Nephron (organoid): Measurements from ENCODE around the gene CDH23.

Experiments used
- H3K27ac Mint-ChIP-seq, 3 experiments: 2 replicates each; pipeline ENCODE4 v1.8.0; 2020; ENCODE audit warnings: mixed read lengths in 3 of 3, mild to moderate bottlenecking in 2 of 3, moderate library complexity in 1 of 3
- H3K27me3 Mint-ChIP-seq: 2 replicates; pipeline ENCODE4 v1.8.0; 2021; ENCODE audit warnings: low read depth, mild to moderate bottlenecking, moderate library complexity, mixed read lengths
- H3K36me3 Mint-ChIP-seq: 2 replicates; pipeline ENCODE4 v1.8.0; 2020; ENCODE audit warnings: low read depth, mixed read lengths
- H3K4me1 Mint-ChIP-seq: 2 replicates; pipeline ENCODE4 v1.8.0; 2020; ENCODE audit warnings: mixed read lengths
- H3K4me3 Mint-ChIP-seq, 3 experiments: 2 replicates each; pipeline ENCODE4 v1.8.0; 2020; ENCODE audit warnings: mild to moderate bottlenecking in 3 of 3, mixed read lengths in 3 of 3, moderate library complexity in 2 of 3
- H3K9me3 Mint-ChIP-seq: 2 replicates; pipeline ENCODE4 v1.8.0; 2020; ENCODE audit warnings: mixed read lengths
- TF ChIP-seq, protein P1 (sequence below), 3 experiments: fragments of 200-600 bp; sonication (generic); IDR thresholded peaks; one replicate each; pipeline ENCODE4 v1.5.0; 2021; ENCODE audit warnings: antibody characterized with exemption in 3 of 3; ENCODE audit not compliant: unreplicated experiment in 3 of 3

The CDH23 gene

DNA sequence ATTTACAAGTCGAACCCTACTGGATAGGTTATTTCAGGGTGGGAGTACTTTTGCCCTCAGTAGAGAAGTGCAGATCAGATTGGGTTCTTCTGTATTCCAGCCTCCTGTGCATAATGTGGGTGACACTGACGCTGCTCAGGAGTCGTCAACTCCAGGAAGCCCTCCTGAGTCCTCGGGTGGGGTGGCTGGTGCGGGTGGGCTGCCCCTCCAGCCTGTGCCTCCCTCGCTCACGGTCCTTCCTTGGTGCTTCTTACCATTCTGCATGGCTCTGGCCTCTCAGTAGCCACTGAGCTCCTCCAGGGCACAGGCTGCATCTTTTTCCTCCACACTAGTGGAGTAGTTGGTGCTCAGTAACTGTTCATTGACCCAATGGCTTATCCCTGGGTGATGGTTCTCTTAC lies 4.3 kb downstream of the CDH23 start:
- Mint-ChIP-seq H3K36me3 (no peaks in the 10 kb centered on the region), H3K27me3 (peaks cover 64% of the 10 kb centered on the region), H3K9me3 (no peaks in the 10 kb centered on the region), H3K4me3 (no peak overlapping the region), H3K4me1 (peaks cover 8% of the 10 kb centered on the region), H3K27ac (no peak overlapping the region)
- TF ChIP-seq, protein P1, sequence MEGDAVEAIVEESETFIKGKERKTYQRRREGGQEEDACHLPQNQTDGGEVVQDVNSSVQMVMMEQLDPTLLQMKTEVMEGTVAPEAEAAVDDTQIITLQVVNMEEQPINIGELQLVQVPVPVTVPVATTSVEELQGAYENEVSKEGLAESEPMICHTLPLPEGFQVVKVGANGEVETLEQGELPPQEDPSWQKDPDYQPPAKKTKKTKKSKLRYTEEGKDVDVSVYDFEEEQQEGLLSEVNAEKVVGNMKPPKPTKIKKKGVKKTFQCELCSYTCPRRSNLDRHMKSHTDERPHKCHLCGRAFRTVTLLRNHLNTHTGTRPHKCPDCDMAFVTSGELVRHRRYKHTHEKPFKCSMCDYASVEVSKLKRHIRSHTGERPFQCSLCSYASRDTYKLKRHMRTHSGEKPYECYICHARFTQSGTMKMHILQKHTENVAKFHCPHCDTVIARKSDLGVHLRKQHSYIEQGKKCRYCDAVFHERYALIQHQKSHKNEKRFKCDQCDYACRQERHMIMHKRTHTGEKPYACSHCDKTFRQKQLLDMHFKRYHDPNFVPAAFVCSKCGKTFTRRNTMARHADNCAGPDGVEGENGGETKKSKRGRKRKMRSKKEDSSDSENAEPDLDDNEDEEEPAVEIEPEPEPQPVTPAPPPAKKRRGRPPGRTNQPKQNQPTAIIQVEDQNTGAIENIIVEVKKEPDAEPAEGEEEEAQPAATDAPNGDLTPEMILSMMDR (IDR thresholded peaks at IDR 0.05; ENCODE audit: unreplicated experiment in 3 of 3) = no peak

DNA sequence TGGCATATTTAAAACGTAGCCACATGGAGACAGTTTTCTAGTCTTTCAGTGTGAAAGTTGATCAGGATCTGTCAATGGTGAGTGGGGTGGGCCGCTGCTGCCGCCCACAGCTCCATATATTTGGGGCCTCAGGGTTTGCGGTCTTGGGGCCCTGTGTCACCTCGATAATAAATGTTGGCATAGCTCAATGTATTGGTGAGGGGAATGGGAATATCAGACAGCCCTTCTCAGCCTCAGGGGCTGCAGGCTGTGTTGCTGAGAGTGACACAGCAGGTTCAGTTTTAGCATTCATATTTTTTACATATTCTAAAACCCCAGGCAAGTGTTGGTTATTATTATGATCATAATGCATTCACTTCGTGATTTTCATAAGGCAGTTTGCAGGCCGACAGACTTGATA lies 5.3 kb downstream of the CDH23 start:
- H3K9me3 Mint-ChIP-seq = no peaks in the 10 kb centered on the region
- H3K27ac Mint-ChIP-seq = no peak overlapping the region
- TF ChIP-seq, protein P1 (IDR thresholded peaks at IDR 0.05; ENCODE audit: unreplicated experiment in 3 of 3) = no peak
- peaks cover 63% of the 10 kb centered on the region for H3K27me3 Mint-ChIP-seq
- H3K36me3 Mint-ChIP-seq = no peaks in the 10 kb centered on the region
- H3K4me1 Mint-ChIP-seq = peaks cover 10% of the 10 kb centered on the region
- H3K4me3 Mint-ChIP-seq = no peak overlapping the region

DNA sequence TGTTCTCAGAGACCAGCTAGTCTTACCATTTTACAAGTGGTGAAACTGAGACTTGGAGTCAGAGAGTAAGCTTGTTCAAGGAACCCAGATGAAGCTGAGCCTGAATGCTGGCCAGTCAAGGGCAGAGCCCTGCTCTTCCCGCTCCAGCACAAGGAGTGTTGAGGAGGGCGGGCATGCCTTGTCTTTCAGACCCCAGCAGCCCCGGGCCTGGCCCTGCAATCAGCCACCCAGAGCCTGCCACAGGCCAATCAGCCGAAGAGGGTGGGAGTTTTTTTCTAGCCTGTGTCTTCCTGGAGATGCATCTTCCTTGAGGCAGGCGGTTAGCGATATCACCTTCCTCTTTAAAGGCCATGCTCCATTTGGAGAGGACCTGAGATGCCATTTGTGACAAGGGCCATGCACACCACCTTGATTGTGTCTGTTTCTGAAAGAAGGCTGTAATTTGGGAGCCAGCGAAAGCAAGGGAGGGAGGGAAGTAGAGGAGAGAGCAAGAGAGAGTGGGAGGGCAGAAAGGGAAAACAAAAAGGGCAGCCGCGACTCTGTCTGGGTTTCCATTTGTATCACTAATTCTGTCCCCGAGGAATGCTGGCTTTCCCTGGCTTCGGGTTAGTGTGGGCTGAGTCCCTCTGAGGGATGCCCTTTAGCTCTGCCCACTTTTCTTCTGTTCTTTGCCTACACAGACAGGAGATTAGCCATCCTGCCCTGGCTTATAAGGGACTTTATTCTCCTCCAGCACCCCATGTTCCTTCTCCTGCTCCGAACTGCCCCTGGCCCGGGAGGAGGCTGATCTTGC lies 8.0 kb downstream of the CDH23 start:
- Mint-ChIP-seq H3K4me1 (peaks cover 5% of the 10 kb centered on the region), H3K27me3 (peaks cover 45% of the 10 kb centered on the region), H3K36me3 (no peaks in the 10 kb centered on the region), H3K4me3 (no peak overlapping the region), H3K27ac (no peak overlapping the region), H3K9me3 (no peaks in the 10 kb centered on the region)
- TF ChIP-seq, protein P1 (IDR thresholded peaks at IDR 0.05; ENCODE audit: unreplicated experiment in 3 of 3) = no peak

DNA sequence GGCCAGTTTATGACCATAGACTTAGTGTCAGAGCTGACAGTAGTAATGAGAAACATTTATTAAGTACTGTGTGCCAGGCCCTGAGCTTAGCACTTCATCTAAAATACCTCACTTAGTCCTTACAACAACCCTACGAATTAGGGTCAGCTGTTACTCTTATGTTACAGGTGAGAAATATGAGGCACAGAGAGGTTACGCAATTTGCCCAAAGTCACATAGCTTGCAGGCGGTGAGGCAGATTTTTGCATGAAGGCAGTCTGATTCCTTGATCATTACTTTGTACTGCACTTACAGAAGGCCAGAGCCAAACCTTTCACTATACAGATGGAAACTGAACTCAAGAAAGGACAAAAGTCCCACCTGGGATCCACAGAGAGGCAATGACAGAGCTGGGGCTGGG lies 10.2 kb downstream of the CDH23 start:
- H3K27me3 Mint-ChIP-seq = peaks cover 23% of the 10 kb centered on the region
- H3K36me3 Mint-ChIP-seq = no peaks in the 10 kb centered on the region
- no peak overlapping the region for H3K4me3 Mint-ChIP-seq
- peaks cover 7% of the 10 kb centered on the region for H3K9me3 Mint-ChIP-seq
- TF ChIP-seq, protein P1 (IDR thresholded peaks at IDR 0.05; ENCODE audit: unreplicated experiment in 3 of 3) = no peak
- peaks cover 5% of the 10 kb centered on the region for H3K4me1 Mint-ChIP-seq
- H3K27ac Mint-ChIP-seq = no peak overlapping the region

- no peak overlapping the region for H3K4me3 Mint-ChIP-seq
- H3K27me3 Mint-ChIP-seq = peaks cover 17% of the 10 kb centered on the region
- peaks cover 14% of the 10 kb centered on the region for H3K9me3 Mint-ChIP-seq
These were observed 11.9 kb downstream of the CDH23 start for GRCh38 chr10:71408436-71409225.

More at GRCh38 chr10:71408436-71409225, 11.9 kb downstream of the CDH23 start:
- TF ChIP-seq, protein P1 (IDR thresholded peaks at IDR 0.05; ENCODE audit: unreplicated experiment in 3 of 3) = no peak
- no peaks in the 10 kb centered on the region for H3K36me3 Mint-ChIP-seq
- no peak overlapping the region for H3K27ac Mint-ChIP-seq
- H3K4me1 Mint-ChIP-seq = peaks cover 5% of the 10 kb centered on the region
